HepG2 (cell line): Measurements from ENCODE around the gene RCAN2. TPM values are rescaled to one million over a fixed set of nuclear protein-coding genes. Genes with fewer than 3 reads are reported as not detected.

Experiments used
- ATAC-seq: fragments of 200-7000 bp; cut with Tn5 transposase; 3 replicates; pipeline ENCODE4 v1.9.1; 2020; ENCODE audit warnings: mild to moderate bottlenecking, moderate library complexity
- BruUV-seq: library from RNA; stranded (reverse); fragments of 400-500 nt; replicated peaks from 2 replicates; lab custom pipeline; 2021; lab: Mats Ljungman, UMichigan
- CTCF ChIA-PET: fragments of 300-600 bp; formaldehyde crosslinking; extraction: SDS; loops from one replicate; lab custom pipeline; 2021; ENCODE audit warnings: low total read pairs, inconsistent platforms, low intra/inter-chr PET ratio; lab: Yijun Ruan, JAX
- POLR2A ChIA-PET: fragments of 350-600 bp; sonication (Branson Sonifier 250); formaldehyde crosslinking; loops from one replicate; lab custom pipeline; 2020; ENCODE audit warnings: antibody characterized with exemption, inconsistent platforms; lab: Yijun Ruan, JAX
- DNase-seq: peaks from one replicate; pipeline ENCODE4 v3.0.0-alpha.2; 2015; ENCODE audit warnings: low spot score
- FAIRE-seq: peaks from 3 replicates; lab custom pipeline; 2011; peaks lifted over from hg19 to GRCh38; lab: Jason Lieb, UNC
- H2AFZ ChIP-seq: one replicate; pipeline ENCODE4 v1.6.1; 2011; ENCODE audit warnings: low read length, inconsistent platforms
- H3K27ac ChIP-seq: fragments of 300-600 bp; 3 replicates; pipeline ENCODE4 v1.8.0; 2011; ENCODE audit warnings: mixed run types, mild to moderate bottlenecking, mixed read lengths, low read length, inconsistent platforms; ENCODE audit not compliant: insufficient read depth; ENCODE audit errors: extremely low read length
- H3K27me3 ChIP-seq, 2 experiments: fragments of 200-600 bp in 1 of 2; 2 replicates in 1 of 2; 3 replicates in 1 of 2; pipeline versions ENCODE4 v1.6.0 to v1.8.0; 2011; ENCODE audit warnings: low read length in 2 of 2, mild to moderate bottlenecking in 2 of 2, moderate library complexity in 2 of 2, inconsistent platforms in 1 of 2; ENCODE audit not compliant: insufficient read depth in 2 of 2, control insufficient read depth in 1 of 2
- H3K36me3 ChIP-seq, 2 experiments: fragments of 200-600 bp in 1 of 2; replicated peaks in 1 of 2; 2 replicates in 1 of 2; 3 replicates in 1 of 2; pipeline versions ENCODE4 v1.5.1 to v1.8.0; 2011; ENCODE audit warnings: low read length in 2 of 2, inconsistent platforms in 1 of 2; ENCODE audit not compliant: insufficient read depth in 2 of 2, control insufficient read depth in 1 of 2
- H3K4me1 ChIP-seq: 2 replicates; pipeline ENCODE4 v1.5.1; 2012; ENCODE audit warnings: low read length, inconsistent platforms; ENCODE audit not compliant: insufficient read depth
- H3K4me2 ChIP-seq: 2 replicates; pipeline ENCODE4 v1.6.0; 2011; ENCODE audit warnings: low read depth, low read length, inconsistent platforms
- H3K4me3 ChIP-seq, 3 experiments: fragments of 200-600 bp in 1 of 3; sonication (generic), shearing (Covaris generic) in 1 of 3; replicated peaks in 1 of 3; 2 replicates each; pipeline ENCODE4 v1.5.1; 2011 to 2016; ENCODE audit warnings: low read length in 3 of 3, inconsistent platforms in 2 of 3, low read depth in 2 of 3, mild to moderate bottlenecking in 2 of 3, control low read depth in 1 of 3, mixed read lengths in 1 of 3; ENCODE audit not compliant: insufficient read depth in 1 of 3
- H3K79me2 ChIP-seq: one replicate; pipeline ENCODE4 v1.6.1; 2011; ENCODE audit warnings: low read length, inconsistent platforms; ENCODE audit not compliant: insufficient read depth
- H3K9ac ChIP-seq: 2 replicates; pipeline ENCODE4 v1.6.0; 2011; ENCODE audit warnings: mild to moderate bottlenecking, low read depth, low read length, inconsistent platforms; ENCODE audit not compliant: insufficient read depth
- H3K9me3 ChIP-seq: 2 replicates; pipeline ENCODE4 v1.5.1; 2012; ENCODE audit warnings: mild to moderate bottlenecking, low read length
- H4K20me1 ChIP-seq: 2 replicates; pipeline ENCODE4 v1.6.0; 2011; ENCODE audit warnings: inconsistent platforms, mild to moderate bottlenecking, low read length, moderate library complexity; ENCODE audit not compliant: insufficient read depth
- ERF ChIP-seq: IDR thresholded peaks from 2 replicates; pipeline ENCODE4 v1.6.1; 2018; ENCODE audit warnings: missing biosample characterization, missing genetic modification reagents
- HMG20A ChIP-seq: IDR thresholded peaks from 2 replicates; pipeline ENCODE4 v1.6.1; 2016; ENCODE audit warnings: borderline replicate concordance
- MBNL3 ChIP-seq: fragments of 250-450 bp; sonication (Bioruptor Pico); conservative IDR thresholded peaks from 2 replicates; pipeline ENCODE4 v1.8.0; 2022; ENCODE audit warnings: mild to moderate bottlenecking, inconsistent platforms
- MXD3 ChIP-seq: IDR thresholded peaks from 2 replicates; pipeline ENCODE4 v1.6.1; 2016; ENCODE audit warnings: mild to moderate bottlenecking, missing biosample characterization, missing genetic modification reagents
- MYNN ChIP-seq: sonication (generic); formaldehyde crosslinking; IDR thresholded peaks from 2 replicates; pipeline ENCODE4 v1.4.0; 2020; ENCODE audit warnings: mild to moderate bottlenecking, low read depth, missing genetic modification reagents
- PAXIP1 ChIP-seq: sonication (generic); formaldehyde crosslinking; conservative IDR thresholded peaks from 2 replicates; pipeline ENCODE4 v1.4.0; 2020; ENCODE audit warnings: mild to moderate bottlenecking, missing genetic modification reagents, moderate library complexity
- RXRA ChIP-seq: sonication (generic); formaldehyde crosslinking; IDR thresholded peaks from 2 replicates; pipeline ENCODE4 v1.5.1; 2020; ENCODE audit warnings: missing genetic modification reagents
- SALL2 ChIP-seq: sonication (generic); formaldehyde crosslinking; IDR thresholded peaks from 2 replicates; pipeline ENCODE4 v1.8.1; 2023; ENCODE audit warnings: mild to moderate bottlenecking, missing genetic modification reagents, inconsistent platforms
- TFDP2 ChIP-seq: sonication (generic); formaldehyde crosslinking; IDR thresholded peaks from 2 replicates; pipeline ENCODE4 v1.4.0; 2020; ENCODE audit warnings: missing genetic modification reagents
- ZBTB39 ChIP-seq: sonication (generic); formaldehyde crosslinking; IDR thresholded peaks from 2 replicates; pipeline ENCODE4 v1.5.0; 2020; ENCODE audit warnings: missing genetic modification reagents
- ZNF10 ChIP-seq: sonication (generic); formaldehyde crosslinking; IDR thresholded peaks from 2 replicates; pipeline ENCODE4 v1.4.0; 2020; ENCODE audit warnings: mild to moderate bottlenecking, low read depth, missing genetic modification reagents, borderline replicate concordance
- ZNF180 ChIP-seq: sonication (generic); formaldehyde crosslinking; IDR thresholded peaks from 2 replicates; pipeline ENCODE4 v1.4.0; 2020; ENCODE audit warnings: low read depth, missing genetic modification reagents, borderline replicate concordance
- ZNF362 ChIP-seq: sonication (generic); formaldehyde crosslinking; IDR thresholded peaks from 2 replicates; pipeline ENCODE4 v1.4.0; 2020; ENCODE audit warnings: missing genetic modification reagents, mild to moderate bottlenecking, borderline replicate concordance
- ZNF562 ChIP-seq: sonication (generic); formaldehyde crosslinking; IDR thresholded peaks from 2 replicates; pipeline ENCODE4 v1.8.0; 2022; ENCODE audit warnings: missing genetic modification reagents, borderline replicate concordance
- ZNF720 ChIP-seq: sonication (generic); formaldehyde crosslinking; IDR thresholded peaks from 2 replicates; pipeline ENCODE4 v1.4.0; 2020; ENCODE audit warnings: missing genetic modification reagents
- in situ Hi-C: cut with HindIII; loops from 2 replicates; pipeline ENCODE4 v1.10.0; 2017; ENCODE audit warnings: low pct_unique_long_range_greater_than_20kb; ENCODE audit not compliant: extremely low pct_ligation_motif_present
- intact Hi-C: fragments of 100-400 bp; cut with micrococcal nuclease; formaldehyde crosslinking; loops from one replicate; pipeline ENCODE4 v1.10.0; 2022; ENCODE audit not compliant: unreplicated experiment
- polyA plus RNA-seq, 8 experiments: library from polyadenylated mRNA; depleted of rRNA in 3 of 8; stranded (reverse) in 7 of 8; unstranded in 1 of 8; fragments of >200 nt; fragmentation: Illumina TruSeq in 4 of 8; extraction: Trizol in 4 of 8; gene quantifications; 2 replicates each; pipeline versions ENCODE4 v1.2.1 to v1.2.3, GENCODE V29; 2011 to 2016; ENCODE audit warnings: low read depth in 4 of 8, missing spikeins in 1 of 8, mixed read lengths in 1 of 8; ENCODE audit not compliant: insufficient read depth in 1 of 8
- total RNA-seq, 5 experiments: library from RNA; depleted of rRNA; stranded (reverse); fragments of >200 nt; fragmentation: Illumina TruSeq; extraction: Trizol; gene quantifications; 2 replicates each; pipeline ENCODE4 v1.2.3, GENCODE V29; 2016; ENCODE audit warnings: low read depth in 1 of 5

Gene RCAN2
- total and polyA plus RNA-seq, 2 of the 13 experiments (the other 11 are each of a cell fraction or from before 2014, with no cell fraction given): not detected

- Histone ChIP-seq H3K27ac (no peak overlapping the region), H2AFZ (no peak overlapping the region), H3K36me3 (no peaks in the 10 kb centered on the region), H4K20me1 (no peaks in the 10 kb centered on the region), H3K4me1 (no peaks in the 10 kb centered on the region), H3K4me3 (no peak overlapping the region), H3K27me3 (no peaks in the 10 kb centered on the region), H3K79me2 (no peaks in the 10 kb centered on the region), H3K9me3 (no peaks in the 10 kb centered on the region), H3K4me2 (no peak overlapping the region), H3K9ac (no peak overlapping the region)
- in situ Hi-C loops (no loop called here), intact Hi-C loops (no loop called here)
- CTCF ChIA-PET: no interaction called here
- ATAC-seq: no peak
- POLR2A ChIA-PET: no interaction called here
- DNase-seq: no peak
- BruUV-seq: no TSS peak
- FAIRE-seq: no peak
- TF ChIP-seq MYNN (CRISPR knock-in tag) (no peak), ERF (CRISPR knock-in tag) (no peak), ZNF562 (no peak), TFDP2 (CRISPR knock-in tag) (no peak), ZNF720 (CRISPR knock-in tag) (no peak), MBNL3 (CRISPR knock-in tag) (no peak), ZNF10 (CRISPR knock-in tag) (no peak), HMG20A (CRISPR knock-in tag) (no peak), RXRA (CRISPR knock-in tag) (no peak), ZBTB39 (CRISPR knock-in tag) (no peak), ZNF362 (no peak), PAXIP1 (CRISPR knock-in tag) (no peak), MXD3 (CRISPR knock-in tag) (no peak), ZNF180 (CRISPR knock-in tag) (no peak), SALL2 (no peak)
These were observed 26.0 kb upstream of the RCAN2 start for GRCh38 chr6:46517202-46517601.
